HG02884 (cell line): Measurements from ENCODE around the gene TMA7B.

Source experiments
- ATAC-seq: cut with Tn5 transposase; IDR thresholded peaks from one replicate; pipeline ENCODE4 v1.9.1; 2021; ENCODE audit warnings: mild to moderate bottlenecking, moderate library complexity; ENCODE audit not compliant: unreplicated experiment

Gene TMA7B

GRCh38 chr22:39959640-39960447, at the start of gene TMA7B:
TMA7B (plus strand) TSS chr22:39960397; CDS start chr22:39964375, 3,978 bp downstream.
- ATAC-seq: no peak

GRCh38 chr22:39910876-39911613, 49.2 kb upstream of the TMA7B start:
- no peak for ATAC-seq

GRCh38 chr22:39913321-39913720, 46.9 kb upstream of the TMA7B start:
- no peak for ATAC-seq

- no peak for ATAC-seq
Measured at GRCh38 chr22:39913886-39914285, 46.3 kb upstream of the TMA7B start.

GRCh38 chr22:39914584-39914983, 45.6 kb upstream of the TMA7B start:
- no peak for ATAC-seq

- ATAC-seq: no peak
Measured at GRCh38 chr22:39915295-39915726, 44.9 kb upstream of the TMA7B start.

- ATAC-seq: no peak
Measured at GRCh38 chr22:39916496-39916895, 43.7 kb upstream of the TMA7B start.

- no peak for ATAC-seq
Measured at GRCh38 chr22:39917197-39917643, 43.0 kb upstream of the TMA7B start.

GRCh38 chr22:39917776-39918495, 42.3 kb upstream of the TMA7B start:
- no peak for ATAC-seq

- ATAC-seq: no peak
Measured at GRCh38 chr22:39920134-39920743, 40.0 kb upstream of the TMA7B start.

- ATAC-seq: no peak
Measured at GRCh38 chr22:39923696-39924095, 36.5 kb upstream of the TMA7B start.

- no peak for ATAC-seq
Measured at GRCh38 chr22:39924286-39924685, 35.9 kb upstream of the TMA7B start.

GRCh38 chr22:39925273-39925672, 34.9 kb upstream of the TMA7B start:
- ATAC-seq: no peak

- no peak for ATAC-seq
Measured at GRCh38 chr22:39925909-39926679, 34.1 kb upstream of the TMA7B start.

- no peak for ATAC-seq
Measured at GRCh38 chr22:39926753-39927152, 33.4 kb upstream of the TMA7B start.

GRCh38 chr22:39927544-39927943, 32.7 kb upstream of the TMA7B start:
- ATAC-seq: no peak

GRCh38 chr22:39928536-39929520, 31.4 kb upstream of the TMA7B start:
- ATAC-seq: no peak

- ATAC-seq: no peak
Measured at GRCh38 chr22:39931251-39931650, 28.9 kb upstream of the TMA7B start.

- no peak for ATAC-seq
Measured at GRCh38 chr22:39932166-39932565, 28.0 kb upstream of the TMA7B start.
